IgD-negative memory B cell (primary cell): ENCODE results near the gene TRIM38. TPM values are rescaled to one million over a fixed set of nuclear protein-coding genes. Genes with fewer than 3 reads are reported as not detected.

ENCODE experiments used
- H3K27ac Mint-ChIP-seq, 3 donors: one replicate each; pipeline ENCODE4 v1.8.0; 2020 to 2022; ENCODE audit warnings: mild to moderate bottlenecking in 3 of 3, mixed read lengths in 3 of 3, moderate library complexity in 1 of 3
- H3K27me3 Mint-ChIP-seq: one replicate; pipeline ENCODE4 v1.8.0; 2021; ENCODE audit warnings: mixed read lengths
- H3K36me3 Mint-ChIP-seq: one replicate; pipeline ENCODE4 v1.8.0; 2020; ENCODE audit warnings: mild to moderate bottlenecking, mixed read lengths
- H3K4me1 Mint-ChIP-seq, 3 donors: one replicate each; pipeline ENCODE4 v1.8.0; 2020 to 2022; ENCODE audit warnings: mixed read lengths in 3 of 3, mild to moderate bottlenecking in 1 of 3
- H3K4me3 Mint-ChIP-seq, 4 donors: one replicate each; pipeline ENCODE4 v1.8.0; 2020 to 2022; ENCODE audit warnings: mild to moderate bottlenecking in 4 of 4, mixed read lengths in 4 of 4, moderate library complexity in 3 of 4
- H3K9me3 Mint-ChIP-seq, 3 donors: one replicate each; pipeline ENCODE4 v1.8.0; 2020 to 2021; ENCODE audit warnings: mixed read lengths in 3 of 3, mild to moderate bottlenecking in 1 of 3
- polyA plus RNA-seq: library from polyadenylated mRNA; unstranded; fragments of 300-500 nt; fragmentation: Illumina TruSeq; gene quantifications from one replicate; pipeline ENCODE4 v1.2.3, GENCODE V29; 2021

The TRIM38 gene
- polyA plus RNA-seq, 1 donor from 2014 or later = 23.7 TPM

GRCh38 chr6:26028212-26028745 lies 65.7 kb downstream of the TRIM38 start:
- Mint-ChIP-seq H3K27ac (peak overlapping the region; percentile 33 to 98 (median 74)), H3K4me1 (peaks cover 27 to 33% (median 31%) of the 10 kb centered on the region in 3 donors), H3K36me3 (no peaks in the 10 kb centered on the region), H3K9me3 (no peaks in the 10 kb centered on the region), H3K4me3 (peak overlapping the region in 1 of 4 donors; percentile 96), H3K27me3 (no peaks in the 10 kb centered on the region)

- Mint-ChIP-seq H3K4me3 (peak overlapping the region in 1 of 4 donors; percentile 19), H3K27ac (peak overlapping the region in 2 of 3 donors; percentile 74 to 85), H3K27me3 (no peaks in the 10 kb centered on the region), H3K4me1 (peaks cover 31 to 40% (median 35%) of the 10 kb centered on the region in 3 donors), H3K9me3 (no peaks in the 10 kb centered on the region), H3K36me3 (no peaks in the 10 kb centered on the region)
These were observed 66.4 kb downstream of the TRIM38 start for GRCh38 chr6:26028746-26029569.

GRCh38 chr6:26029570-26029856 lies 66.9 kb downstream of the TRIM38 start:
- H3K4me1 Mint-ChIP-seq = peaks cover 32 to 42% (median 33%) of the 10 kb centered on the region in 3 donors
- H3K27me3 Mint-ChIP-seq = no peaks in the 10 kb centered on the region
- no peaks in the 10 kb centered on the region for H3K36me3 Mint-ChIP-seq
- H3K27ac Mint-ChIP-seq = no peak overlapping the region
- H3K9me3 Mint-ChIP-seq = no peaks in the 10 kb centered on the region
- H3K4me3 Mint-ChIP-seq = no peak overlapping the region

GRCh38 chr6:26029857-26030653 lies 67.5 kb downstream of the TRIM38 start:
- Mint-ChIP-seq H3K4me1 (peaks cover 33 to 42% (median 36%) of the 10 kb centered on the region in 3 donors), H3K27me3 (no peaks in the 10 kb centered on the region), H3K9me3 (no peaks in the 10 kb centered on the region), H3K27ac (peak overlapping the region in 1 of 3 donors; percentile 35), H3K4me3 (no peak overlapping the region), H3K36me3 (no peaks in the 10 kb centered on the region)

- Mint-ChIP-seq H3K27me3 (no peaks in the 10 kb centered on the region), H3K4me3 (peak overlapping the region in 1 of 4 donors; percentile 76), H3K9me3 (no peaks in the 10 kb centered on the region), H3K4me1 (peaks cover 30 to 41% (median 36%) of the 10 kb centered on the region in 3 donors), H3K36me3 (no peaks in the 10 kb centered on the region), H3K27ac (no peak overlapping the region)
These were observed 68.1 kb downstream of the TRIM38 start for GRCh38 chr6:26030716-26031115.

GRCh38 chr6:26031151-26031594 lies 68.6 kb downstream of the TRIM38 start:
- Mint-ChIP-seq H3K4me1 (peaks cover 27 to 40% (median 31%) of the 10 kb centered on the region in 3 donors), H3K27me3 (no peaks in the 10 kb centered on the region), H3K9me3 (peaks cover 0 to 2% (median 0%) of the 10 kb centered on the region in 3 donors), H3K36me3 (no peaks in the 10 kb centered on the region), H3K4me3 (peak overlapping the region; percentile 91 to 99 (median 96)), H3K27ac (peak overlapping the region; percentile 88 to 97 (median 91))

- Mint-ChIP-seq H3K27me3 (no peaks in the 10 kb centered on the region), H3K4me1 (peaks cover 27 to 39% (median 29%) of the 10 kb centered on the region in 3 donors), H3K36me3 (no peaks in the 10 kb centered on the region), H3K4me3 (peak overlapping the region; percentile 91 to 99 (median 96)), H3K27ac (peak overlapping the region; percentile 88 to 97 (median 91)), H3K9me3 (peaks cover 0 to 2% (median 0%) of the 10 kb centered on the region in 3 donors)
These were observed 69.2 kb downstream of the TRIM38 start for GRCh38 chr6:26031595-26032339.

- Mint-ChIP-seq H3K27me3 (no peaks in the 10 kb centered on the region), H3K4me3 (peak overlapping the region; percentile 91 to 99 (median 96)), H3K4me1 (peaks cover 23 to 33% (median 27%) of the 10 kb centered on the region in 3 donors), H3K36me3 (no peaks in the 10 kb centered on the region), H3K9me3 (peaks cover 0 to 2% (median 0%) of the 10 kb centered on the region in 3 donors), H3K27ac (peak overlapping the region; percentile 88 to 97 (median 91))
These were observed 69.9 kb downstream of the TRIM38 start for GRCh38 chr6:26032340-26033084.

- peaks cover 19 to 33% (median 24%) of the 10 kb centered on the region in 3 donors for H3K4me1 Mint-ChIP-seq
- H3K36me3 Mint-ChIP-seq = no peaks in the 10 kb centered on the region
- no peaks in the 10 kb centered on the region for H3K27me3 Mint-ChIP-seq
- peaks cover 0 to 2% (median 0%) of the 10 kb centered on the region in 3 donors for H3K9me3 Mint-ChIP-seq
- H3K4me3 Mint-ChIP-seq = peak overlapping the region; percentile 91 to 99 (median 96)
- peak overlapping the region; percentile 88 to 97 (median 91) for H3K27ac Mint-ChIP-seq
These were observed 70.7 kb downstream of the TRIM38 start for GRCh38 chr6:26033085-26033940.

- peak overlapping the region; percentile 91 to 99 (median 96) for H3K4me3 Mint-ChIP-seq
- H3K9me3 Mint-ChIP-seq = peaks cover 0 to 2% (median 0%) of the 10 kb centered on the region in 3 donors
- H3K36me3 Mint-ChIP-seq = no peaks in the 10 kb centered on the region
- peak overlapping the region; percentile 87 to 97 (median 91) for H3K27ac Mint-ChIP-seq
- H3K27me3 Mint-ChIP-seq = no peaks in the 10 kb centered on the region
- peaks cover 19 to 33% (median 24%) of the 10 kb centered on the region in 3 donors for H3K4me1 Mint-ChIP-seq
These were observed 71.3 kb downstream of the TRIM38 start for GRCh38 chr6:26033941-26034354.

- no peaks in the 10 kb centered on the region for H3K36me3 Mint-ChIP-seq
- peaks cover 0 to 2% (median 0%) of the 10 kb centered on the region in 3 donors for H3K9me3 Mint-ChIP-seq
- H3K4me1 Mint-ChIP-seq = peaks cover 19 to 33% (median 24%) of the 10 kb centered on the region in 3 donors
- peak overlapping the region in 1 of 4 donors; percentile 69 for H3K4me3 Mint-ChIP-seq
- H3K27ac Mint-ChIP-seq = peak overlapping the region in 2 of 3 donors; percentile 33 to 52
- no peaks in the 10 kb centered on the region for H3K27me3 Mint-ChIP-seq
These were observed 72.3 kb downstream of the TRIM38 start for GRCh38 chr6:26034905-26035304.
